Measurements from ENCODE around the gene MBTD1. TPM values are rescaled to one million over a fixed set of nuclear protein-coding genes. Genes with fewer than 3 reads are reported as not detected.
A peak's percentile ranks its signal among the peaks of the same experiment; 100 is the strongest.
"Not testable (repeated sequence)": the region's sequence is repeated elsewhere in the genome, so short reads cannot be mapped to it uniquely, and the experiment has no call there.

MBTD1 gene
- 6.4 TPM for polyA plus RNA-seq (2013, experiment 1 of 2; ENCODE audit: insufficient read length)
- 8.8 TPM for polyA plus RNA-seq (2013, experiment 2 of 2; ENCODE audit: insufficient read length)

- DNase-seq = peak; percentile 98
Measured at GRCh38 chr17:51259564-51260236, at the start of gene MBTD1. Gene MBTD1 (minus strand): TSS chr17:51260049. CDS start chr17:51225161, 34,888 bp downstream.

- DNase-seq = no peak
Measured at GRCh38 chr17:51305182-51305581, 45.3 kb upstream of the MBTD1 start.

GRCh38 chr17:51299859-51300258, 40.0 kb upstream of the MBTD1 start:
- DNase-seq = no peak

GRCh38 chr17:51298508-51299371, 38.9 kb upstream of the MBTD1 start:
- DNase-seq = peak; percentile 48

GRCh38 chr17:51294338-51294737, 34.5 kb upstream of the MBTD1 start:
- DNase-seq = not testable (repeated sequence)

GRCh38 chr17:51289696-51290111, 29.9 kb upstream of the MBTD1 start:
- peak; percentile 59 for DNase-seq

GRCh38 chr17:51287412-51287811, 27.6 kb upstream of the MBTD1 start:
- no peak for DNase-seq

GRCh38 chr17:51279183-51279582, 19.3 kb upstream of the MBTD1 start:
- no peak for DNase-seq

- DNase-seq = peak; percentile 88
Measured at GRCh38 chr17:51275381-51275780, 15.5 kb upstream of the MBTD1 start.

- no peak for DNase-seq
Measured at GRCh38 chr17:51272812-51273211, 13.0 kb upstream of the MBTD1 start.

- no peak for DNase-seq
Measured at GRCh38 chr17:51270636-51271035, 10.8 kb upstream of the MBTD1 start.

- no peak for DNase-seq
Measured at GRCh38 chr17:51269991-51270390, 10.1 kb upstream of the MBTD1 start.

GRCh38 chr17:51264466-51264865, 4.6 kb upstream of the MBTD1 start:
- DNase-seq = not testable (repeated sequence)

- no peak for DNase-seq
Measured at GRCh38 chr17:51263006-51263405, 3.2 kb upstream of the MBTD1 start.

- DNase-seq = no peak
Measured at GRCh38 chr17:51261024-51261963, 1.4 kb upstream of the MBTD1 start.

- peak; percentile 99 for DNase-seq
Measured at GRCh38 chr17:51260237-51261023, 581 bp upstream of the MBTD1 start, which contains the start of gene UTP18. Gene UTP18 (plus strand): TSS chr17:51260546. CDS start chr17:51260585, 39 bp downstream.

- DNase-seq = no peak
Measured at GRCh38 chr17:51258756-51259563, 889 bp downstream of the MBTD1 start.

- no peak for DNase-seq
Measured at GRCh38 chr17:51257150-51258081, 2.4 kb downstream of the MBTD1 start.

GRCh38 chr17:51256101-51256500, 3.7 kb downstream of the MBTD1 start:
- DNase-seq = no peak

Data from fibroblast of skin of scalp (primary cell).